Gastroesophageal sphincter (tissue), 4 donors: ENCODE measurements around the gene OTOG. TPM values are rescaled to one million over a fixed set of nuclear protein-coding genes. Genes with fewer than 3 reads are reported as not detected.
A peak's percentile ranks its signal among the peaks of the same experiment; 100 is the strongest.

ENCODE experiments used
- ATAC-seq: fragments of 150-250 bp; one replicate; pipeline ENCODE4 v1.9.1; 2016; ENCODE audit warnings: mild to moderate bottlenecking, moderate library complexity
- H3K27ac ChIP-seq, 4 donors: fragments of 200-600 bp; sonication (generic) in 3 of 4; 1 replicate in 3 of 4; 2 replicates in 1 of 4; pipeline ENCODE4 v1.5.1; 2016 to 2019
- H3K27me3 ChIP-seq: fragments of 200-600 bp; sonication (generic); one replicate; pipeline ENCODE4 v1.5.1; 2019
- H3K36me3 ChIP-seq, 2 donors: fragments of 200-600 bp; sonication (generic); one replicate each; pipeline ENCODE4 v1.5.1; 2019; ENCODE audit warnings: control low read depth in 1 of 2
- H3K4me1 ChIP-seq, 3 donors: fragments of 200-600 bp; sonication (generic); 1 replicate in 2 of 3; 2 replicates in 1 of 3; pipeline ENCODE4 v1.5.1; 2016 to 2019; ENCODE audit warnings: control low read depth in 2 of 3
- H3K4me3 ChIP-seq, 2 donors: fragments of 200-600 bp; sonication (generic); one replicate each; pipeline ENCODE4 v1.5.1; 2019; ENCODE audit warnings: mild to moderate bottlenecking in 1 of 2, moderate library complexity in 1 of 2
- H3K9me3 ChIP-seq, 3 donors: fragments of 200-600 bp; sonication (generic); one replicate each; pipeline ENCODE4 v1.5.1; 2017 to 2019; ENCODE audit warnings: control low read depth in 2 of 3
- CTCF ChIP-seq, 4 experiments: fragments of 200-600 bp in 2 of 4; fragments of 450-650 bp in 2 of 4; sonication (generic) in 1 of 4; IDR thresholded peaks; one replicate each; pipeline ENCODE4 v1.5.1; 2017 to 2019; ENCODE audit warnings: antibody characterized with exemption in 4 of 4, mild to moderate bottlenecking in 2 of 4, moderate library complexity in 2 of 4
- EP300 ChIP-seq: sonication (generic); formaldehyde crosslinking; IDR thresholded peaks from one replicate; pipeline ENCODE4 v1.6.1; 2017; ENCODE audit warnings: antibody characterized with exemption, mild to moderate bottlenecking
- POLR2A ChIP-seq, 2 donors: fragments of 450-650 bp; IDR thresholded peaks; one replicate each; pipeline ENCODE4 v1.6.1; 2017; ENCODE audit warnings: antibody characterized with exemption in 2 of 2, mild to moderate bottlenecking in 2 of 2, moderate library complexity in 1 of 2
- POLR2AphosphoS5 ChIP-seq: sonication (generic); formaldehyde crosslinking; IDR thresholded peaks from one replicate; pipeline ENCODE4 v1.6.1; 2017; ENCODE audit warnings: antibody characterized with exemption
- WGBS, 2 donors: methylation state at CpG; one replicate each; pipeline ENCODE4 v1.1.5; 2018; ENCODE audit warnings: low coverage in 1 of 2; 5-methylcytosine and 5-hydroxymethylcytosine counted together
- total RNA-seq, 4 donors: library from RNA; depleted of rRNA; stranded (reverse); fragments of >200 nt; gene quantifications; one replicate each; pipeline ENCODE4 v1.1.0, GENCODE V29; 2016

The OTOG gene
- total RNA-seq, 4 donors from 2014 or later, result not detected

- H3K4me1 ChIP-seq, result no peaks in the 10 kb centered on the region
- no peak for ATAC-seq
- H3K27me3 ChIP-seq, result peaks cover 16% of the 10 kb centered on the region
- H3K27ac ChIP-seq, result no peak overlapping the region
- H3K36me3 ChIP-seq, result no peaks in the 10 kb centered on the region
- TF ChIP-seq POLR2A (IDR thresholded peaks at IDR 0.05) (no peak), EP300 (no peak), CTCF (IDR thresholded peaks at IDR 0.05) (no peak), POLR2AphosphoS5 (no peak)
- H3K9me3 ChIP-seq, result no peaks in the 10 kb centered on the region
- WGBS, 2 donors, result 87 to 90% methylated on average over 8 of the region's 8 CpGs
- no peak overlapping the region for H3K4me3 ChIP-seq
Measured at GRCh38 chr11:17537261-17537660, 9.8 kb upstream of the OTOG start.

GRCh38 chr11:17538054-17538453, 9.0 kb upstream of the OTOG start:
- TF ChIP-seq POLR2AphosphoS5, result no peak
- no peak for TF ChIP-seq EP300
- TF ChIP-seq POLR2A (IDR thresholded peaks at IDR 0.05), result no peak
- no peak for TF ChIP-seq CTCF (IDR thresholded peaks at IDR 0.05)
- WGBS, 2 donors, result 86 to 100% methylated on average over 1 of the region's 1 CpG
- Histone ChIP-seq H3K9me3 (no peaks in the 10 kb centered on the region), H3K4me3 (no peak overlapping the region), H3K27me3 (peaks cover 12% of the 10 kb centered on the region), H3K36me3 (no peaks in the 10 kb centered on the region), H3K4me1 (no peaks in the 10 kb centered on the region), H3K27ac (no peak overlapping the region)
- peak; percentile 17 for ATAC-seq

GRCh38 chr11:17538731-17539130, 8.3 kb upstream of the OTOG start:
- TF ChIP-seq CTCF (IDR thresholded peaks at IDR 0.05) (no peak), POLR2AphosphoS5 (no peak), EP300 (no peak), POLR2A (IDR thresholded peaks at IDR 0.05) (no peak)
- WGBS, 2 donors, result 67 to 86% methylated on average over 1 of the region's 3 CpGs
- no peak overlapping the region for H3K27ac ChIP-seq

GRCh38 chr11:17540807-17541206, 6.3 kb upstream of the OTOG start:
- WGBS, 2 donors, result 83 to 89% methylated on average over 4 of the region's 4 CpGs

More at GRCh38 chr11:17538731-17539130, 8.3 kb upstream of the OTOG start:
- Histone ChIP-seq H3K9me3 (no peaks in the 10 kb centered on the region), H3K36me3 (no peaks in the 10 kb centered on the region), H3K4me1 (no peaks in the 10 kb centered on the region), H3K4me3 (no peak overlapping the region), H3K27me3 (peaks cover 9% of the 10 kb centered on the region)
- ATAC-seq, result no peak

More at GRCh38 chr11:17540807-17541206, 6.3 kb upstream of the OTOG start:
- H3K4me1 ChIP-seq, result peaks cover 0 to 6% (median 0%) of the 10 kb centered on the region in 3 donors
- H3K27me3 ChIP-seq, result peaks cover 25% of the 10 kb centered on the region
- TF ChIP-seq POLR2A (IDR thresholded peaks at IDR 0.05), result no peak
- no peak for TF ChIP-seq EP300
- no peak for TF ChIP-seq POLR2AphosphoS5
- no peak for TF ChIP-seq CTCF (IDR thresholded peaks at IDR 0.05)
- H3K4me3 ChIP-seq, result no peak overlapping the region
- no peaks in the 10 kb centered on the region for H3K9me3 ChIP-seq
- H3K36me3 ChIP-seq, result no peaks in the 10 kb centered on the region
- ATAC-seq, result no peak
- H3K27ac ChIP-seq, result no peak overlapping the region
